CD14-positive monocyte (primary cell): Measurements from ENCODE around the gene SHTN1. TPM values are rescaled to one million over a fixed set of nuclear protein-coding genes. Genes with fewer than 3 reads are reported as not detected.

Source experiments
- DNase-seq, 3 donors: peaks; one replicate each; pipeline ENCODE4 v3.0.0-alpha.2; 2011 to 2022
- H2AFZ ChIP-seq: 2 replicates; pipeline ENCODE4 v1.6.0; 2012; ENCODE audit warnings: mild to moderate bottlenecking, low read depth, low read length, inconsistent platforms; ENCODE audit not compliant: insufficient read depth, poor library complexity, severe bottlenecking
- H3K27ac ChIP-seq, 2 donors: 1 replicate in 1 of 2; 2 replicates in 1 of 2; pipeline ENCODE4 v1.5.1; 2012 to 2013; ENCODE audit warnings: low read length in 2 of 2, control low read depth in 1 of 2, inconsistent platforms in 1 of 2, low read depth in 1 of 2, mild to moderate bottlenecking in 1 of 2
- H3K27me3 ChIP-seq, 2 donors: one replicate each; pipeline versions ENCODE4 v1.6.0 to v1.6.1; 2011 to 2013; ENCODE audit warnings: low read length in 2 of 2; ENCODE audit not compliant: control insufficient read depth in 2 of 2, insufficient read depth in 2 of 2
- H3K36me3 ChIP-seq, 2 donors: replicated peaks in 1 of 2; 1 replicate in 1 of 2; 2 replicates in 1 of 2; pipeline versions ENCODE4 v1.5.1 to v1.6.1; 2012 to 2013; ENCODE audit warnings: low read length in 2 of 2, control low read depth in 1 of 2, inconsistent platforms in 1 of 2, mild to moderate bottlenecking in 1 of 2; ENCODE audit not compliant: insufficient read depth in 2 of 2, control insufficient read depth in 1 of 2
- H3K4me1 ChIP-seq, 2 donors: 1 replicate in 1 of 2; 2 replicates in 1 of 2; pipeline versions ENCODE4 v1.5.1 to v1.6.1; 2012 to 2013; ENCODE audit warnings: low read length in 2 of 2, control low read depth in 1 of 2, inconsistent platforms in 1 of 2, mild to moderate bottlenecking in 1 of 2, moderate library complexity in 1 of 2; ENCODE audit not compliant: insufficient read depth in 2 of 2, control insufficient read depth in 1 of 2
- H3K4me2 ChIP-seq: replicated peaks from 2 replicates; pipeline ENCODE3; 2012; ENCODE audit warnings: low read length, moderate library complexity, mild to moderate bottlenecking; ENCODE audit not compliant: poor library complexity, severe bottlenecking; ENCODE audit errors: extremely low read depth
- H3K4me3 ChIP-seq, 3 experiments: fragments of 200-600 bp in 1 of 3; sonication (generic) in 1 of 3; replicated peaks in 1 of 3; 1 replicate in 2 of 3; 2 replicates in 1 of 3; pipeline ENCODE4 v1.5.1; 2011 to 2013; ENCODE audit warnings: low read length in 3 of 3, mild to moderate bottlenecking in 3 of 3, control low read depth in 2 of 3, low read depth in 2 of 3, inconsistent platforms in 1 of 3, moderate library complexity in 1 of 3
- H3K79me2 ChIP-seq: 2 replicates; pipeline ENCODE4 v1.6.0; 2012; ENCODE audit warnings: mild to moderate bottlenecking, control low read depth, inconsistent platforms, low read length, moderate library complexity; ENCODE audit not compliant: insufficient read depth
- H3K9ac ChIP-seq: 2 replicates; pipeline ENCODE4 v1.6.0; 2017; ENCODE audit warnings: low read length, mild to moderate bottlenecking; ENCODE audit not compliant: insufficient read depth, poor library complexity, severe bottlenecking
- H3K9me3 ChIP-seq, 2 donors: replicated peaks in 1 of 2; 1 replicate in 1 of 2; 2 replicates in 1 of 2; pipeline versions ENCODE4 v1.5.1 to v1.6.1; 2012 to 2013; ENCODE audit warnings: low read length in 2 of 2, control low read depth in 1 of 2; ENCODE audit not compliant: control insufficient read depth in 1 of 2, insufficient read depth in 1 of 2
- H4K20me1 ChIP-seq: 2 replicates; pipeline ENCODE4 v1.6.0; 2012; ENCODE audit warnings: mild to moderate bottlenecking, low read length, control low read depth, moderate library complexity; ENCODE audit not compliant: insufficient read depth
- H3K27ac Mint-ChIP-seq, 7 donors: one replicate each; pipeline ENCODE4 v1.8.0; 2020; ENCODE audit warnings: mild to moderate bottlenecking in 7 of 7, mixed read lengths in 7 of 7, moderate library complexity in 6 of 7, inconsistent platforms in 2 of 7
- H3K27me3 Mint-ChIP-seq, 3 donors: one replicate each; pipeline ENCODE4 v1.8.0; 2021 to 2022; ENCODE audit warnings: low read depth in 3 of 3, mild to moderate bottlenecking in 3 of 3, mixed read lengths in 3 of 3, moderate library complexity in 3 of 3, inconsistent platforms in 1 of 3
- H3K36me3 Mint-ChIP-seq, 2 donors: one replicate each; pipeline ENCODE4 v1.8.0; 2020; ENCODE audit warnings: mixed read lengths in 2 of 2, inconsistent platforms in 1 of 2, mild to moderate bottlenecking in 1 of 2
- H3K4me1 Mint-ChIP-seq: one replicate; pipeline ENCODE4 v1.8.0; 2020; ENCODE audit warnings: mild to moderate bottlenecking, mixed read lengths
- H3K4me3 Mint-ChIP-seq, 2 donors: one replicate each; pipeline ENCODE4 v1.8.0; 2020; ENCODE audit warnings: mild to moderate bottlenecking in 2 of 2, mixed read lengths in 2 of 2, moderate library complexity in 1 of 2
- H3K9me3 Mint-ChIP-seq, 7 donors: one replicate each; pipeline ENCODE4 v1.8.0; 2020 to 2022; ENCODE audit warnings: mixed read lengths in 7 of 7, mild to moderate bottlenecking in 6 of 7, moderate library complexity in 6 of 7, inconsistent platforms in 2 of 7
- CTCF ChIP-seq: fragments of 200-600 bp; IDR thresholded peaks from one replicate; pipeline ENCODE4 v1.8.0; 2022; ENCODE audit warnings: antibody characterized with exemption, mild to moderate bottlenecking
- WGBS: methylation state at CpG from one replicate; pipeline ENCODE4 v1.1.5; 2013; ENCODE audit warnings: missing lambda C conversion rate; ENCODE audit not compliant: insufficient coverage; 5-methylcytosine and 5-hydroxymethylcytosine counted together
- intact Hi-C, 2 donors: fragments of 100-400 bp; cut with micrococcal nuclease; formaldehyde crosslinking; loops; one replicate each; pipeline versions ENCODE4 v1.15.0 to v1.15.1; 2023
- polyA plus RNA-seq, 3 donors: library from polyadenylated mRNA; depleted of rRNA in 1 of 3; unstranded in 2 of 3; stranded (reverse) in 1 of 3; fragments of 300-500 nt in 2 of 3; fragments of >200 nt in 1 of 3; fragmentation: Illumina TruSeq in 2 of 3; gene quantifications; 1 replicate in 2 of 3; 2 replicates in 1 of 3; pipeline ENCODE4 v1.2.3, GENCODE V29; 2012 to 2021

SHTN1 gene
- polyA plus RNA-seq, 3 donors = 14.4 to 22.6 (median 14.9) TPM

- Histone ChIP-seq H3K27me3 (no peaks in the 10 kb centered on the region), H4K20me1 (no peaks in the 10 kb centered on the region), H3K9ac (no peak overlapping the region), H3K4me3 (no peak overlapping the region), H3K36me3 (peaks cover 20 to 55% of the 10 kb centered on the region in 2 donors), H3K27ac (no peak overlapping the region), H3K4me2 (no peak overlapping the region), H3K9me3 (no peaks in the 10 kb centered on the region), H3K79me2 (no peaks in the 10 kb centered on the region), H2AFZ (no peak overlapping the region), H3K4me1 (peaks cover 0 to 4% of the 10 kb centered on the region in 2 donors)
- WGBS = no CpG with 5 or more reads among the region's 7 CpGs
- TF ChIP-seq CTCF = no peak
- H3K27ac Mint-ChIP-seq = no peak overlapping the region
- peaks cover 0 to 2% (median 2%) of the 10 kb centered on the region in 3 donors for H3K27me3 Mint-ChIP-seq
- H3K9me3 Mint-ChIP-seq = peaks cover 0 to 1% (median 0%) of the 10 kb centered on the region in 7 donors
- intact Hi-C loops = no loop called here
- H3K4me1 Mint-ChIP-seq = peaks cover 14% of the 10 kb centered on the region
- DNase-seq = no peak
- peaks cover 55 to 59% of the 10 kb centered on the region in 2 donors for H3K36me3 Mint-ChIP-seq
- H3K4me3 Mint-ChIP-seq = no peak overlapping the region
Observed at GRCh38 chr10:116891208-116891607, 113.8 kb downstream of the SHTN1 start.

- TF ChIP-seq CTCF = no peak
- Histone ChIP-seq H3K4me3 (no peak overlapping the region), H3K27ac (no peak overlapping the region), H2AFZ (no peak overlapping the region), H3K79me2 (no peaks in the 10 kb centered on the region), H3K4me1 (peaks cover 0 to 4% of the 10 kb centered on the region in 2 donors), H3K9me3 (no peaks in the 10 kb centered on the region), H3K9ac (no peak overlapping the region), H3K36me3 (peaks cover 34 to 61% of the 10 kb centered on the region in 2 donors), H3K27me3 (no peaks in the 10 kb centered on the region), H3K4me2 (no peak overlapping the region), H4K20me1 (no peaks in the 10 kb centered on the region)
- Mint-ChIP-seq H3K9me3 (peaks cover 0 to 1% (median 0%) of the 10 kb centered on the region in 7 donors), H3K36me3 (peaks cover 63 to 64% of the 10 kb centered on the region in 2 donors), H3K4me3 (no peak overlapping the region), H3K4me1 (peaks cover 13% of the 10 kb centered on the region), H3K27ac (peak overlapping the region in 1 of 7 donors; percentile 68), H3K27me3 (peaks cover 0 to 2% (median 2%) of the 10 kb centered on the region in 3 donors)
- DNase-seq = no peak
- WGBS = no CpG with 5 or more reads among the region's 3 CpGs
- intact Hi-C loops = no loop called here
Observed at GRCh38 chr10:116889066-116889465, 115.9 kb downstream of the SHTN1 start.
